ENCODE measurements around the gene RAB28.

Gene RAB28

GRCh38 chr4:13386405-13387107 is 97.6 kb downstream of the RAB28 start:
- no peak for DNase-seq (ENCODE audit: low read depth, low spot score)
- TF ChIP-seq CTCF (IDR thresholded peaks at IDR 0.05; ENCODE audit: insufficient read depth, low read length, missing control alignments) = no peak
- CTCF ChIA-PET = no interaction called here
- H3K4me3 ChIP-seq (ENCODE audit: low read depth, low read length) = no peak overlapping the region
- POLR2A ChIA-PET = no interaction called here

GRCh38 chr4:13384055-13384454 is 100.1 kb downstream of the RAB28 start:
- no peak for TF ChIP-seq CTCF (IDR thresholded peaks at IDR 0.05; ENCODE audit: insufficient read depth, low read length, missing control alignments)
- no peak for DNase-seq (ENCODE audit: low read depth, low spot score)
- H3K4me3 ChIP-seq (ENCODE audit: low read depth, low read length) = no peak overlapping the region
- ChIA-PET POLR2A (no interaction called here), CTCF (no interaction called here)

- ChIA-PET CTCF (no interaction called here), POLR2A (no interaction called here)
- H3K4me3 ChIP-seq (ENCODE audit: low read depth, low read length) = no peak overlapping the region
- DNase-seq (ENCODE audit: low read depth, low spot score) = no peak
- no peak for TF ChIP-seq CTCF (IDR thresholded peaks at IDR 0.05; ENCODE audit: insufficient read depth, low read length, missing control alignments)
Measured at GRCh38 chr4:13378973-13379759, 105.0 kb downstream of the RAB28 start.

- H3K4me3 ChIP-seq (ENCODE audit: low read depth, low read length) = no peak overlapping the region
- TF ChIP-seq CTCF (IDR thresholded peaks at IDR 0.05; ENCODE audit: insufficient read depth, low read length, missing control alignments) = no peak
- no peak for DNase-seq (ENCODE audit: low read depth, low spot score)
- CTCF ChIA-PET = no interaction called here
- POLR2A ChIA-PET = no interaction called here
Measured at GRCh38 chr4:13371048-13371447, 113.1 kb downstream of the RAB28 start.

- no peak for DNase-seq (ENCODE audit: low read depth, low spot score)
- ChIA-PET CTCF (no interaction called here), POLR2A (no interaction called here)
- H3K4me3 ChIP-seq (ENCODE audit: low read depth, low read length) = no peak overlapping the region
- TF ChIP-seq CTCF (IDR thresholded peaks at IDR 0.05; ENCODE audit: insufficient read depth, low read length, missing control alignments) = no peak
Measured at GRCh38 chr4:13368217-13368616, 115.9 kb downstream of the RAB28 start.

GRCh38 chr4:13367691-13368090 is 116.4 kb downstream of the RAB28 start:
- DNase-seq (ENCODE audit: low read depth, low spot score) = no peak
- no peak overlapping the region for H3K4me3 ChIP-seq (ENCODE audit: low read depth, low read length)
- ChIA-PET CTCF (interaction anchor here (0.5 to 0.8 kb wide), 2 partner anchors 10 to 1069 kb away, joined by 3 to 4 read pairs; no protein-coding TSS in a partner anchor), POLR2A (no interaction called here)
- TF ChIP-seq CTCF (IDR thresholded peaks at IDR 0.05; ENCODE audit: insufficient read depth, low read length, missing control alignments) = no peak

Data from AG04449 (cell line).